Measurements from ENCODE around the gene ATP9B. TPM values are rescaled to one million over a fixed set of nuclear protein-coding genes. Genes with fewer than 3 reads are reported as not detected.

ATP9B gene
- total RNA-seq, 4 donors from 2014 or later: 26.0 to 37.4 (median 30.5) TPM

DNA sequence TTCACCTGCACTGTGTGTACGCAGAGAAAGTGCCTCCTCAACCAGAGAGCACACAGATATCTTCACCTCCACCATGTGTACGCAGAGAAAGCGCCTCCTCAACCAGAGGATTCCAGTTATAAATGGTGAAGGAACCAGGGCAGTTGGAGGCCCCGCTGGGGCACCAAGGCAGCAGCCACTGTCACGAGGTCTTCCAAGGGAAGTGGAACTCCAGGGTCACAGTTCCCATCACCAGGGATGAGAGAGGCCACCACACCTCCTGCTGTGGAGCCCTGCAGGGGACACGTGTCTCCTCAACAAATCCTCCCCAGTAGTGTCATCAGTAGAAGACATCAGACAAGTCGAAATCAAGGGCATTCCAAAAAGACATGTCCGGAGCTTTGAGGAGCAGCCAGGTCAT is 298.3 kb downstream of the ATP9B start:
- 97% methylated on average over 4 of the region's 8 CpGs for WGBS
- TF ChIP-seq EP300 (IDR thresholded peaks at IDR 0.05) (no peak), CTCF (IDR thresholded peaks at IDR 0.05) (no peak), POLR2AphosphoS5 (IDR thresholded peaks at IDR 0.05) (no peak), POLR2A (IDR thresholded peaks at IDR 0.05; ENCODE audit: low read depth) (no peak)

DNA sequence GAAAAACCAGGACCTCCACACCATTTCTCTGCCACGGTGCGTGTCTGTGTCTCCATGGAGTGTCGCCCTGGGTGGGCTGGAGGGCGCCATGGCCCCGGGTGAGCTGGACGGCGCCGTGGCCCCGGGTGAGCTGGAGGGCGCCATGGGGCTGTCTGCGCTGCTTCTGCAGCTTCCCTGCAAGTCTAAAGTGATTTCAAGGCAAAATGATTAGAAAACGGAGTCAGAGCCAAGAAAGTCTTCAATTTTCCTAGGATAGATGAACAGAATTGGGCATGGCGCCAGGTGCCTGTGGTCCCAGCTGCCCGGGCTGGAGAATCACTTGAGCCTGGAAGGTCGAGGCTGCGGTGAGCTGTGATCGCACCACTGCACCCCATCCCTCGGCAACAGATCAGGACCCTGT is 298.8 kb downstream of the ATP9B start:
- H3K36me3 ChIP-seq: peaks cover 0 to 46% (median 21%) of the 10 kb centered on the region in 4 donors
- TF ChIP-seq CTCF (IDR thresholded peaks at IDR 0.05) (no peak), POLR2AphosphoS5 (IDR thresholded peaks at IDR 0.05) (no peak), POLR2A (IDR thresholded peaks at IDR 0.05; ENCODE audit: low read depth) (no peak), EP300 (IDR thresholded peaks at IDR 0.05) (no peak)
- no peaks in the 10 kb centered on the region for H3K4me1 ChIP-seq
- H3K27ac ChIP-seq (replicated peaks in 1 of 4): no peak overlapping the region
- DNase-seq (ENCODE audit: extremely low spot score): no peak
- intact Hi-C loops (cut with DNase I): no loop called here
- no peak overlapping the region for H3K4me3 ChIP-seq
- WGBS: 90% methylated on average over 15 of the region's 18 CpGs
- H3K9me3 ChIP-seq: no peaks in the 10 kb centered on the region
- H3K27me3 ChIP-seq: no peaks in the 10 kb centered on the region

More for the DNA sequence above, 298.3 kb downstream of the ATP9B start:
- H3K27me3 ChIP-seq: no peaks in the 10 kb centered on the region
- no peak overlapping the region for H3K4me3 ChIP-seq
- H3K27ac ChIP-seq (replicated peaks in 1 of 4): no peak overlapping the region
- H3K4me1 ChIP-seq: no peaks in the 10 kb centered on the region
- H3K36me3 ChIP-seq: peaks cover 1 to 45% (median 21%) of the 10 kb centered on the region in 4 donors
- no peak for DNase-seq (ENCODE audit: extremely low spot score)
- intact Hi-C loops (cut with DNase I): no loop called here
- no peaks in the 10 kb centered on the region for H3K9me3 ChIP-seq

- Histone ChIP-seq H3K27ac (replicated peaks in 1 of 4) (no peak overlapping the region), H3K27me3 (no peaks in the 10 kb centered on the region), H3K36me3 (peaks cover 0 to 41% (median 17%) of the 10 kb centered on the region in 4 donors), H3K4me1 (no peaks in the 10 kb centered on the region), H3K4me3 (no peak overlapping the region), H3K9me3 (no peaks in the 10 kb centered on the region)
- no peak for TF ChIP-seq POLR2A (IDR thresholded peaks at IDR 0.05; ENCODE audit: low read depth)
- no peak for TF ChIP-seq POLR2AphosphoS5 (IDR thresholded peaks at IDR 0.05)
- TF ChIP-seq CTCF (IDR thresholded peaks at IDR 0.05): no peak
- no peak for TF ChIP-seq EP300 (IDR thresholded peaks at IDR 0.05)
- no peak for DNase-seq (ENCODE audit: extremely low spot score)
- intact Hi-C loops (cut with DNase I): no loop called here
- whole genome bisulfite sequencing: 79% methylated on average over 15 of the region's 15 CpGs
These were observed 299.5 kb downstream of the ATP9B start for GRCh38 chr18:79368681-79369080.

DNA sequence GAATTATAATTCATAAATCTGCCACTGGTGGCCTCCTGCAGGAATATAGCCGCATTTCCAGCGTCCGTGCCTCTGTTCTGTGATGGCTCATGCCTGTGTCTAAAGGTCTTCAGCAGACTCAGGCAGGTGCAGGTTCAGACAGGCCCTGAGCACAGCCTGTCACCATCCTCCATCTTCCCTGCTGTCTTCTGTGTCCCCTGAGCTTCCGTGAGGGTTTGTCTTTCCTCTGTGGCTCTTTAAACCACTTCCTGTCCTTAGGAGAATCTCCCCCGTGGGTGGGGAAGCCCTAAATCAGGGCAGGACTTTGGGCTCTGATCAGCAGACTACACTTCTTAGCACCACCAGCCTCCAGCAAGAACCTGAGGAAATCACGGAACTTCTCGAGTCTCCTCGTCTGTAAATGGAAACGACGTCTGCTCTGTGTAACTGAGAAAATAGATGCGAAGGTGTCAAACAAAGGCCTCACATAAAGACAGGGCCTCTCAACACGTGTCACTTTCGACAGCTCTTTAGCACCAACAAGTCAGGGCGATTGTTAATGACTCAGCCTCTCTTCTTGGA is 302.4 kb downstream of the ATP9B start:
- Histone ChIP-seq H3K27ac (replicated peaks in 1 of 4) (no peak overlapping the region), H3K9me3 (no peaks in the 10 kb centered on the region), H3K4me3 (no peak overlapping the region), H3K27me3 (no peaks in the 10 kb centered on the region), H3K4me1 (no peaks in the 10 kb centered on the region), H3K36me3 (peaks cover 0 to 41% (median 19%) of the 10 kb centered on the region in 4 donors)
- 84% methylated on average over 14 of the region's 14 CpGs for WGBS
- no peak for DNase-seq (ENCODE audit: extremely low spot score)
- intact Hi-C loops (cut with DNase I): no loop called here
- TF ChIP-seq CTCF (IDR thresholded peaks at IDR 0.05) (no peak), POLR2A (IDR thresholded peaks at IDR 0.05; ENCODE audit: low read depth) (no peak), EP300 (IDR thresholded peaks at IDR 0.05) (no peak), POLR2AphosphoS5 (IDR thresholded peaks at IDR 0.05) (no peak)

- Histone ChIP-seq H3K4me1 (no peaks in the 10 kb centered on the region), H3K27me3 (no peaks in the 10 kb centered on the region), H3K9me3 (no peaks in the 10 kb centered on the region), H3K4me3 (no peak overlapping the region), H3K36me3 (peaks cover 4 to 47% (median 24%) of the 10 kb centered on the region in 4 donors), H3K27ac (replicated peaks in 1 of 4) (no peak overlapping the region)
- intact Hi-C loops (cut with DNase I): no loop called here
- DNase-seq (ENCODE audit: extremely low spot score): no peak
- 81% methylated on average over 10 of the region's 10 CpGs for WGBS
- no peak for TF ChIP-seq POLR2A (IDR thresholded peaks at IDR 0.05; ENCODE audit: low read depth)
- TF ChIP-seq CTCF (IDR thresholded peaks at IDR 0.05): no peak
- TF ChIP-seq POLR2AphosphoS5 (IDR thresholded peaks at IDR 0.05): no peak
- TF ChIP-seq EP300 (IDR thresholded peaks at IDR 0.05): no peak
These were observed 303.3 kb downstream of the ATP9B start for GRCh38 chr18:79372461-79372860.
